ENCODE measurements around the gene NRAS.

NRAS gene

DNA sequence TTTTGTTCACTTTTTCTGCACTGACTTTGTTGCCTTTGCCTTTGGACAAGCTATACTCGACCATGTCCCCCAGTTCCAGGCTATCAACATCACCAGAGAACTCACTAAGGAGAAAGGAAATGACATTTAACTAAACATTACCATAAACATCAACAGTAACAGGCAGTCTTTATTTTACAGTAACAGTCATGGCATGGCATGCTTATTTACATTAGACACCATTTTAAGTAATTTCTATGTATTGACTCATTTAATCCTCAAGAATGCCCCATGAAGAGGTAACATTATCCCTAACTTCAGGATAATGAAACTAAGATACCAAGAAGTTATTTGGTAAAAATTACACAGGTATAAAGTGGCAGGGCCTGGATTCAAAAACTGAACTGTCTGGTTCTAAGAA is 8.7 kb upstream of the NRAS start:
- DNase-seq (ENCODE audit: low spot score), result no peak

DNA sequence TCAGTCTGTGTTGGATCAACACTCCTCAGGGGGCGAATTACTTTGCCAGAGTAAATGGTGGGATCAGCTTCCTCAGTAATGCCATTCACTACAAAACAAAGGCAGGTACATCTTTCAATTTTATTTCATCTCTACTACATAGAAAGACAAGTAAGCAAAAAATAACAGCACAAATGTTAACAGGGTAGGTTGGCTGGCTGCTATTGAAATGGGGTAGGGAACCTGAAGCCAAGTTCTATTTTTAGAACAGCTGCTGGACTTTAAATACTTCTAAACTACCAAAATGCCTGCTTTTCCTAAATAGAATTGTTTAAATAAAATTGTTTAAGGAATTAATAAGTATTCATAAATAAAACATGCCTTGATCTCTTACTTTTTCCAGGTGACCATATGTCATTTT is 7.3 kb upstream of the NRAS start:
- DNase-seq (ENCODE audit: low spot score), result no peak

DNA sequence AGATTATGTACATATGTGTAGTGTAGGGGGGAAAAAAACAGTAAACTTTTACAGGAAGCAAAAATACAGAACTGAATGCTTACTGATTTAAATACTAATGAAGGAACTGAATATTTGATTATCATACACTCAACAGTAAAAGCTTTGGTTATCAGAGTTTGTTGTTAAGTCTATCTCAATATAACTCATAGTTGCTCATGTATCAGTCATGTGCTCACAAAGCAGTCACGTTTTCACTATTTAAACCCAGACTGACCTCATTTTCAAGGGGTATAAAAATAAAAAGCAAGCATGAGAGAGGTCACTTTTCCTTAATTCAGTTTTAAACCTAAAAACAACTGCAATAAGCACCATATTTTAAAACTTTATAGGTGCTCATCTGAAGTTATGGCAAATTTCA is 6.9 kb upstream of the NRAS start:
- no peak for DNase-seq (ENCODE audit: low spot score)

DNA sequence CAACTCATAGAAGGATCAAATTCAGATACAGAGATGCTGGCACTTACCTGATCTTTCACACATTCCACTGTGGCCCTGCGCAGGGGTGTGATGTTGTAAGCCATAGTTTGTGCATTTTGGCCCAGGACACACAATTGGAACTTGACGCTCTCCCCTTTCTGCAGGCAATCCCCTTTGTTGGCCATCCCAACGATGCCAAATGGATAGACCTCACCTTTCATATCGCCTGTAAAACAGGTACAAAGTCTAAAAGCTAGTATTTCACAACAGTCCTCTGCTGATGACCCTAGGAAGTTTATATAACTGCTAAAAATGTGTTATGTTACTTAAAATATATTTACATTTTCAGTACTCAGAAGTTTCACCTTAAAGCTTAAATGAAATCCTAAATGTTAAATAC is 3.9 kb upstream of the NRAS start:
- DNase-seq (ENCODE audit: low spot score), result no peak

DNA sequence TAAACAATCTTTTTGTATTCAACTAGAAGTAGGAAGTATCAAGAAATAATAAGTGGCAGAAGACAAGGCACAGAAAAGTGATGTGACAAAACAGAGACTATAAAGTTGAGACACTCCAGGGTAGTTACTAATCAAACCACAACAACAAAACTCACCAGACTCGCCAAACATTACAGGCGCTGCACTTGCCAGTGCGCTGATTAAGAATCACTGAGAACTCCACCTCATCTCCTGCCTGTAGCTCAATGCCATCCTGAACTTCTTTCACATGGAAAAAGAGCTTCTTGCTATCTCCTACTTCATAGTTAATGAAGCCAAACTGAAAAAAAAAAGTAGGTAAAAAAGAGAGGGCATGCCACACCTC is 2.8 kb upstream of the NRAS start:
- no peak for DNase-seq (ENCODE audit: low spot score)

DNA sequence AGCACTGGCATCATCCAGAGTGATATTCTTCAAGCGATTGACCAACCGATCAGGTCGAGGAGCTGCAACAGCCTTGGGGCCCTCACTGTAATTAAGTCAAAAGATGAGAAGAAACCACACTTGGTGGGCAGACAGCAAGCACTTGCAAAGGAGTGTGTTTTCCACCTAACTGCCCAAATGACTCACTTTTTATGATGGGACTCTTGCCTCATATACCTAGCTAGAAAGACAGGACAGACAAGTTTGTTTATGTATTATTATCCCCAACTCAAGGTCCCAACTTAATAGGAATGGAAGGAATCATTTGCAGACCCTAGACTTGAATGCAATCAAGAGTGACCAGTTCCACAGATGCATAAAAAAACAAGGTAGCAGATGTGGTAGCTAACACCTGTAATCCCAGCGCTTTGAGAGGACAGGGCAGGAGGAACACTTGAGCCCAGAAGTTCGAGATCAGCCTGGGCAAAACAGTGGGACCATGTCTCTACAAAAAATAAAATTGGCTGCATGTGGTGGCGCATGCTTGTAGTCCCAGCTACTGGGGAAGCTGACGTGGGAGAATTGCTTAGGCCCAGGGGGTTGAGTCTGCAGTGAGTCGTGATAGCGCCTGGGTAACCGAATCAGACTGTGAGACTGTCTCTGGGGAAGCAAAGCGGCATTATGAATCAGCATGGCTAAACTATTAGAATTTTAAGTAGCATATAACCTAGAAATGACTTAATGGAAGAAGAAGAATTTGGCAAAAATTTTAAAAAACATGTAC is 2.3 kb upstream of the NRAS start:
- no peak for DNase-seq (ENCODE audit: low spot score)

DNA sequence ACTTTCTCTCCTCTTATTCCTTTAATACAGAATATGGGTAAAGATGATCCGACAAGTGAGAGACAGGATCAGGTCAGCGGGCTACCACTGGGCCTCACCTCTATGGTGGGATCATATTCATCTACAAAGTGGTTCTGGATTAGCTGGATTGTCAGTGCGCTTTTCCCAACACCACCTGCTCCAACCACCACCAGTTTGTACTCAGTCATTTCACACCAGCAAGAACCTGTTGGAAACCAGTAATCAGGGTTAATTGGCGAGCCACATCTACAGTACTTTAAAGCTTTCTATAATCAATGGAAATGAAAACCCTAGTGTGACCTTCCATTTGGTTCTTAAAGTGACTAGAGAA is 643 bp downstream of the NRAS start:
- DNase-seq (ENCODE audit: low spot score), result no peak

DNA sequence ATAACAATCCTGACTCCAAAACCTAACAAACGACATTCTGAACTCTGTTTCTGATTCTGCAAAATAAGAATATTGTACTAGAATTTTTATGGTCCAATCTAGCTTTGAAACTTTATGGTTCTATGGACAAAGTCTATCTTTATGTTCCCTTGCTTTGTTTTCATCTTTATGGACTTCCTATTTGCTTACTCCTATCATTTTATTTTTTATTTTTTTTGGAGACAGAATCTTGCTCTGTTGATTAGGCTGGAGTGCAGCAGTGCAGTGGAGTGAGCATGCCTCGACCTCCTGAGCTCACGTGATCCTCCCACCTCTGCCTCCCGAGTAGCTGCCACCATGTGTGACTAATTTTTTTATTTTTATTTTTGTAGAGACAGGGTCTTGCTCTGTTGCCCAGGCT is 3.6 kb downstream of the NRAS start:
- DNase-seq (ENCODE audit: low spot score), result no peak

DNA sequence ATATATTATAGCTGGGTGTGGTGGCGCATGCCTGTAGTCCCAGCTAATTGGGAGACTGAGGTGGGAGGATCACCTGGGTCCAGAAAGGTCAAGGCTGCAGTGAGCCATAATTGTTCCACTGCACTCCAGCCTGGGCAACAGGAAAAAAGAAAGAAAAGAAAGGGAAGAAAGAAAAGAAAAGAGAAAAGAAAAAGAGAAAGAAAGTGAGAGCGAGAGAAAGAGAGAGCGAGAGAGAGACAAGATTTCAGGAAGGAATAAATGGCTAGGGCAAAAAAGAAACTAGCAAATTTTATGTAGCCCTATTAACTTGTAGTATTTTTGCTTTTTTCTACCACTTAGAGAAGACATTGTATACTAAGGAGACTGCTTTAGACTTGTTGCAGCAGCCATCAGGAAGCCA is 6.2 kb downstream of the NRAS start:
- no peak for DNase-seq (ENCODE audit: low spot score)

DNA sequence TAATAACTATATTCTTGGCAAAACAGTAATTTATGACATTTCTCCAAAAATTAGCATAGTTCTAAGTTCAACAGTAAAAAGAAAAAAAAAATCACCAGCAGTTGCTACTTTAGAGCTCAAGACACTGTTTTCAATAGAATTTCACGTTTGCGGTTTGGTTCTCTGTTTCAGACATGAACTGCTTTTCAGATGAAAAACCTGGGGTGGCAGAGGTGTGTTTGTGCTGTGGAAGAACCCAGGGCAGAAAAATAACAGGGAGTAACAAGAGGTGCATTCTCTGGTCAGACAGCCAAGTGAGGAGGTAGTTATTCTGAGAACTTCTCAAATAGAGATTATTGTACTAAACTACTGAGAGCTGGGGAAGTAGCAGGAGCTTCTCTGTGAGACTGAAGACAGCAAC is 9.0 kb downstream of the NRAS start:
- no peak for DNase-seq (ENCODE audit: low spot score)

DNA sequence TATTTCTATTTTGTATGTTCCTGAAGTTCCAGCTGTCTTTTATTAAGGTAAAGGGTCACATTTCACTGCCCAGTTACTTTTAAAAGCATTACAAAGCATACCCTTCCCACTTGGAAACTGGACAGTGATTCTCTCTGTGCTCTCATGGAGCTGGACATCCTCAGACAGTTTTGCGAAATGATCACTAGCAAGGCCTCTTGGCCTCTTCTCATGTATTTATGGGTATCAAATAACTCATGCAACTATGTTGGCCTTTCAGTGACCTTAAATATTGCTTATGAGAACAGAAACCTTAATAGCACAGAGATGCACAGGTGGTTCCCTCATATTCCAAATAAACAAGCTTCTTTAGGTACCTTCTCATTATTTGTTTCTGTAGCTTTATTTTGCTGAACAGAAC is 13.3 kb downstream of the NRAS start:
- DNase-seq (ENCODE audit: low spot score), result no peak

DNA sequence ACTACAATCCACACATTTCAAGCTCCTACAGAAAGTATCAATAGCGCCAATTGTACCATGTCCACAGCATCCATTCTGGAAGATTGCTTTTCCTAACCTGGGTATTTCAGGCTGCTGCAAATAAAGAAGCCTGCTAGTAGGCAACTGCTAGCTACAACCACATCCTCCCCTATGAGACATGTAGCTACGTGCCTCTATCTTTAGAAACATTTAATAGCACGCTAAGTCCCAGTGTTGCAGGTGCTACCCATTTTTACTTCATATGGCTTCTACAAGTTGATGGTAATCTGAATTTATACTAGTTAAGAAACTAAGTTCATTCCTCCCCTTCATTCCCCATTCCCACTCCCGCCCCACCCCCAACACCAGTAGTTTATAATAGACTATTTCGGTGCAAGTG is 13.8 kb downstream of the NRAS start:
- DNase-seq (ENCODE audit: low spot score), result no peak

DNA sequence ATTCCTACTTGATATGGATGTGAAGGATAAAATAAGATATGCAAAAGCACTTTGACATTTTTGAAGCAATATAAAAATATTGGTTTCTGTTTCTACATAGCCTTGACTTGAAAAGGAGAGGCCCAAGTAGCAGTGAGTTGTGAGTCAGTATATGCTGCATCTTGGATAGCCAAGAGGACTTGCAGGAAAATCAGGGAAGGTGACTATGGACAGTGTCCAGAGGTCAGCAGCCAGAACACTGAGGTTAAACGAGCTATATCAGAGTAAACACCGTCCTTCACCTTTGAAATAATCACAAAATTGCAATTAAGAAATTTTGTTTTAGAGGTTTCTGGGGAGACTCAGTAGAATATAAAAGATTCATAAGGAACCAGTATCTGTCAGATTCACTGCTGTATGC is 14.6 kb downstream of the NRAS start:
- no peak for DNase-seq (ENCODE audit: low spot score)

DNA sequence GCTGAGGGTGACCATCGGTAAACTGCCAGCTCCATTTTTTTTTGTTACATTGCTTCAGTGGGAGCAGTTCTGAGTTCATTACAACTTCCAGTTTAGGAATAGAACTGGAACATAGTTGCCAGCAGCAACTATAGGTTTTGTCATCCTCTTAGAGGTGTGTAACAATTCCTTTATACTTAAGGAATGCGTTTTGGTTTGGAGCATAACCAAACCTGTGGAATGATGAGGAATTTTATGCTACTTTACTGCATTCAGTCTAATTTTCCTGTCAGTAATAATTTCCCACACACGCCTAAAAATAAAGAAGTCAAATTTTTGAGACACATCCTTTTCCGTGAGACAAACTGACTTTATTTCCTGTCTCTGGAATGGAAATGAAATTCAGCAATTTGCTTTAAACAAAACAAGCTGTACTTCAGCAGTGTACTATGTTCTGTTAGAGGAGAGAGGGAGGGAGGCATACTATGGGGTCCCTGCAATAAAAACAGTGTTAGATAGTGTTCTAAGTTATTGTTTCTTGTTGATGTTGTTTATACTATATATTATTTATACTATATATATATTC is 16.5 kb downstream of the NRAS start:
- no peak for DNase-seq (ENCODE audit: low spot score)

DNA sequence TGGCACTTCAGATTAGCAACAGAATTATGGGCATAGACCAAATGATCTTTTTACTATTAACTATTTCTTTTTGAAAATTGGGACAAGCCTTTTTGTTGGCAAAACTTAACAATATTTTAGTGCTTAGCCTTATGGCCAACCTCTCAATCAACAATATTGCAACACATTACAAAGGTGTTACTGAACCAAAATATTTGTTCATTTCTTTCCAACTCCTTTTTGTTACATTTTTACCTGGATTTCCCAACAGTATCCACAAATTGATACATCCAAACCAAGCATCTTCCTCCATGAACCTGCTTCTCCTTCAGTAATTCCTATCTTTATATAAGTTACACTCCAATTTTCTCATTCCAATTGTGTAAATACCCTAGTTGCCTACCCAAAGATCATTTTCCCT is 19.8 kb downstream of the NRAS start:
- DNase-seq (ENCODE audit: low spot score), result no peak

DNA sequence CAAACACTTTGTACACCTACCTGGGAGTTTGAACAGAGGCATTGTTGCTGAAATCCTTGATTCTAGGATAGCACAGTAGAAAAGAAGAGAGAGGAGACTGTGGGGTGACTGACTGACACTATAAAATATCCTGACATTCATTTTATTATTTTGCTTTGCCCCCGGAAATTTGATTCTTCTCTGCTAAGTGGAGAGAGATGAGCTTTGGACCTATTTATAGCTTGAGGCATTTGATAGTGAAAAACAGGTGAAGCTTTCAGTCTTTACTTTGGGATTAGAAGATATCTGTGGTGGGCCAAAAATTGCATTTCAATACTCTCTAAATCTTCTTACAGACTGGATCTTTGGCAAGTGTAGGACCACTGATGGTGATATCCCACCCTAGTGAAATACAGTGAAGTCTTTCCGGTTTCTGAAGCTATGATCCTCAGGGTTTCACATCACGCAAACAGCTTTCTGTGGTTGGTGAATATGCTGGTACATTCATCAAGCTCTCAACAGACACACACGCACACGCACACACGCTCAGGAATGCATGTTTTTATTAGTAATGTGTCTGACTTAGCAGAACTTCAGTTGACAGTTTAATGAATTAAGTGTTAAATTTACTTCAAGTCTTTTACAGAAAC is 21.0 kb downstream of the NRAS start, which contains the start of gene AMPD1:
Gene AMPD1 (minus strand): TSS at position 117 of the 629 bp plus-strand sequence. CDS start 75 bp downstream, at position 42.
- DNase-seq (ENCODE audit: low spot score), result no peak

DNA sequence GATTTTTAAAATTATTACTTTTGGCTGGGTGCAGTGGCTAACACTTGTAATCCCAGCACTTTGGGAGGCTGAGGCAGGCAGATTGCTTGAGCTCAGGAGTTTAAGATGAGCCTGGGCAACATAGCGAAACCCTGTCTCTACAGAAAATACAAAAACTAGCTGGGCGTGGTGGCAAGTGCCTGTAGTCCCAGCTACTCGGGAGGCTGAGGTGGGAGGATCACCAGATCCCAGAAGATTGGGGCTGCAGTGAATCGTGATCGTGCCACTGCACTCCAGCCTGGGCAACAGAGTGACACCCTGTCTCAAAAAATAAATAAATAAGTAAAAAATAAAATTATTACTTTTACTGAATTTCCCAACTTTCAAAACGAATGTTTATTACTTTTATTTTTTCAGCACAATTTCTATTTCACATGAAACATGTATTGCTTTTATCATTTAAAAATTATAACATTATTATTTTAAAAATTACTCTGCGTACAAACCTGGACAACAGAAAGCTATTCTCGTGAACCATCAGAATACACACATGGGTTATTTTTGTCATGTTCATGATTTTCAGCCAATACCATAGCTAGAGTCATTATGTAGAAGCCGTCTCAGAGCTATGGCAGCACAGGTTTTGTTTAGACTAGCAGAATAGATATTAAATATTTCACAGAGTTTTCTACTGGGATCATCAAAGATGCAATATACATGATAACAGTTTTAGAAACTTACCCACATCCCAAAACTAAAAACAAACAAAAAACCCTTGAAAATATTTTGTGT is 21.8 kb downstream of the NRAS start:
- no peak for DNase-seq (ENCODE audit: low spot score)

DNA sequence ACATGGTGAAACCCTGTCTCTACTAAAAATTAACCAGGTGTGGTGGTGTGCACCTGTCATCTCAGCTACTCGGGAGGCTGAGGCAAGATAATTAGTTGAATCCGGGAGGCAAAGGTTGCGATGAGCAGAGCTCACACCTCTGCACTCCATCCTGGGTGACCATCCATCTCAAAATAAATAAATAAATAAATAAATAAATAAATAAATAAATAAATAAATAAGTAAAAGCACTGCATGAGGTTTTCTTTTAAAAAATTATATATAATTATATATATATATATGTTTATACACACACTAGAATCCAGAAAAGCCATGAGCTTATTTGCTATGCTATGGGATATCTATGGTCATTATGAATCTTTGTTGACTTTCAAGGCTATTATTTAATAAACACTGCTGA is 23.6 kb downstream of the NRAS start:
- DNase-seq (ENCODE audit: low spot score), result no peak

DNA sequence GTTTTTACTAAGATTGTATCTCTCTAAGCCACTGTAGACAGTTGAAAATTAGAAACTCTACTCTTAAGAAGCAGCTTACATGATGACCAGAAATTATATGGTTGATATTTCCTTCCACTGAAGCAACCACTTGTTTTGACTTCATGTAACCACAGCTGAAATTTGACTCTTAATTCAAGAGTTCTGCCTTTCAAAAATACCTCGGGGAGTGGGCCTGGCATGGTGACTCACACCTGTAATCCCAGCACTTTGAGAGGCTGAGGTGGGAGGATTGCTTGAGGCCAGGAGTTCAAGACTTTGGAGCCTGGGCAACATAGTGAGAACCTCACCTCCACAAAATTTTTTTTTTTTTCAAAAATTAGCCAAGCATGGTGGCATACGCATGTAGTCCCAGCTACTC is 25.5 kb downstream of the NRAS start:
- DNase-seq (ENCODE audit: low spot score), result no peak

DNA sequence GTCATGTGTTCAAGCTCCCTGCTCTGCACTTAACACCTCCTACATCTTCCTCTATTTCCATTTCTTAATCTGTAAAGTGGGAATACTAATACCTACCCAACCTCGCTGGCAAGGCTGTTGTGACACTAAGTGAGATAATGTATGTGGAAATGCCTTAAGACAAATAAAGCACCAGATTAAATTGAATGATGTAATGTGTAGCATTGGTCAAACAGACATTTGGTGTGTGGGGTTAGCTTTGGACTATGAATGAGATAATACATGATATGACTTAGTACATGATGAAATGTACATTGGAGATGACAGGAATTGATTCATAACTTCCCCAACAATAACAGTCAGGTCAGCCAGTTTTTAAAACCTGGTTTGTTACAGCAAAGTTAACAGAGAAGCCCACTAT is 26.4 kb downstream of the NRAS start:
- DNase-seq (ENCODE audit: low spot score), result no peak

DNA sequence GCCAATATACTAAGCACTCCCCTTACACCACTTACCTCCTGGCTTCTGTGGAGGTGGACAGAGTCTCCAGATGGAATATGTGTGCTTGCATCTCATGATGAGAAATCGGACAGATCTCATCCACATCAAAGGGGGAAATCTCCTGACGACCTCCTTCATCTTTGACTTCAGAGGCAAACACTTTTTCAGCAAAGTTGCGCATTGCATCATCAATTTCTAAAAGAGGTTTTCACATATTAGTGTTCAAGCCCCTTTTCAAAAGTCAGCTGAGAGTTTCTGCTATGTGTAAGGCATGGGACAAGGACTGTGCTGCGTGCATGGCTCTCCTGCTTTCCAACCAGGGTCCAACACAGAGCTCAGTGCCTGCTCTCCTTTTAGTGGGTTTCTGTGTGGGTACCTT is 28.0 kb downstream of the NRAS start:
- DNase-seq (ENCODE audit: low spot score), result no peak

DNA sequence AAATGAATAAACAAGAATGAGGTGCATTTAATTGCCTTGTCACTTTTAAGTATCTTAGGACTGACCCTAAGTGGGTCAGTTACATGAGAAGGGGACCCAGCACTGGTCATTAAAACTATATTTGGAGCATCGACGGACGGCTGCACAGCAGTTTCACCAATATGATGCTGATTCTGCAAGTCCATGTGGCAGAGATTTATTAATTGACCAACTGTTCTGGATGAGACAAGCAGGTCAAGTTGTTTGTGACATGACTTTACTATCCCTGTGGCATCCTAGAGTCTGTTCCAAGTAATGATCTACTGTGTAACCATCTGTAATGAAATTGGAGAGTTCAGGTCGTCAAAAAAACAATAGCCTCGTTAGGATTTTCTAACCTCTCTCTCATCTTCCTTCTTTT is 30.7 kb downstream of the NRAS start:
- no peak for DNase-seq (ENCODE audit: low spot score)

DNA sequence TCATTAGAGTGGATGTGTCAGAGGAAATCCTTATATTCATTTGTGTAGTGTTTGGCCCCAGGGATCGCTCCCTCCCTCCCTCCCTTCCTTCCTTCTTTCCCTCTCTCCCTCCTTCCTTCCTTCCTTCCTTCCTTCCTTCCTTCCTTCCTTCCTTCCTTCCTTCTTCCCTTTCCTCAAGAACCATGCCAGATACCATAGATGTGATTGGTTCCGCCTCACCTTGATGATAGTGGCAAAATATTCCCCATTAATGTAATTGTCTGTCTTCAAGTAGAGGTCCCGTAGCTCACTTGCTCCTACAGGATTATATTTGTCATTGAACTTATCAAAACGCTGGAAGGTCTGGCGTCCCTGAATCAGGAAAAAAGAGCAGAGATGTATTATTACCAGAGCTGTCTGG is 38.9 kb downstream of the NRAS start:
- no peak for DNase-seq (ENCODE audit: low spot score)
